Endothelial cell of umbilical vein (primary cell): ENCODE results near the gene PTTG1. TPM values are rescaled to one million over a fixed set of nuclear protein-coding genes. Genes with fewer than 3 reads are reported as not detected.

ENCODE experiments used
- microRNA-seq: library from miRNA; unstranded; fragments of <30 nt; microRNA quantifications from one replicate; pipeline ENCODE4 v1.2.0, GENCODE V29; 2021; ENCODE audit warnings: borderline number of aligned reads, borderline replicate concordance
- polyA plus RNA-seq, 4 experiments: library from polyadenylated mRNA; depleted of rRNA in 3 of 4; stranded (reverse) in 3 of 4; unstranded in 1 of 4; fragments of >200 nt; gene quantifications; 2 replicates each; pipeline versions ENCODE4 v1.2.1 to v1.2.3, GENCODE V29; 2011 to 2012; ENCODE audit warnings: missing spikeins in 1 of 4
- small RNA-seq: library from RNA; depleted of rRNA; stranded (forward); fragments of <200 nt; gene quantifications from one replicate; pipeline ENCODE3, GENCODE V24; 2012; ENCODE audit warnings: low replicate concordance, low read depth; ENCODE audit not compliant: insufficient read depth, insufficient read length
- total RNA-seq: library from RNA; stranded (reverse); gene quantifications from 2 replicates; pipeline ENCODE4 v1.2.3, GENCODE V29; 2021

Gene PTTG1
- total and polyA plus RNA-seq, 2 donors (not counting 3 experiments of a cell fraction or from before 2014, with no cell fraction given), result 140 to 157 TPM

Small RNA genes within 50 kb of the gene (microRNA-seq; reads per million reads assigned to microRNA genes)
- not detected for gene MIR3142

Small RNA genes within 50 kb of the gene (small RNA-seq; reads per million reads assigned to genes)
- not detected for gene MIR3142

Other genes with a start within 250 kb of the PTTG1 start
- not detected in 2 replicates for gene FABP6, start 192.3 kb upstream of the PTTG1 start, total RNA-seq
- not detected in 2 replicates for gene FABP6, start 192.3 kb upstream of the PTTG1 start, polyA plus RNA-seq
- gene CCNJL, start 109.3 kb upstream of the PTTG1 start, total RNA-seq, result 17.4 and 20.0 TPM in 2 replicates
- gene CCNJL, start 109.3 kb upstream of the PTTG1 start, polyA plus RNA-seq, result 21.3 and 24.8 TPM in 2 replicates
- 0.53 TPM in 1 of 2 replicates, not detected in the other for gene C1QTNF2, start 51.2 kb upstream of the PTTG1 start, total RNA-seq
- 0.46 and 0.52 TPM in 2 replicates for gene C1QTNF2, start 51.2 kb upstream of the PTTG1 start, polyA plus RNA-seq
- gene FAM200C, start 21.8 kb upstream of the PTTG1 start, total RNA-seq, result 2.6 and 2.7 TPM in 2 replicates
- gene FAM200C, start 21.8 kb upstream of the PTTG1 start, polyA plus RNA-seq, result 0.76 and 0.86 TPM in 2 replicates
- gene SLU7, start 2.8 kb upstream of the PTTG1 start, total RNA-seq, result 42.7 and 48.2 TPM in 2 replicates
- gene SLU7, start 2.8 kb upstream of the PTTG1 start, polyA plus RNA-seq, result 4.5 and 10.2 TPM in 2 replicates